Activated T-helper 1 cell treated with Interleukin-2 at 50 U/mL for 16 hours (primary cell): ENCODE results near the gene LRRC45.
"Not testable (repeated sequence)": the region's sequence is repeated elsewhere in the genome, so short reads cannot be mapped to it uniquely, and the experiment has no call there.

Experiments
- DNase-seq: peaks from one replicate; pipeline ENCODE4 v3.0.0-alpha.2; 2020; ENCODE audit warnings: low read depth

Gene LRRC45

GRCh38 chr17:82022981-82023446 lies at the start of gene LRRC45:
Gene LRRC45 (plus strand): TSS chr17:82023305. CDS start chr17:82023644, 339 bp downstream.
- peak; percentile 100 for DNase-seq

GRCh38 chr17:81973432-81973831 lies 49.7 kb upstream of the LRRC45 start:
- DNase-seq, result no peak

GRCh38 chr17:81976332-81977210 lies 46.5 kb upstream of the LRRC45 start:
- no peak for DNase-seq

- peak; percentile 89 for DNase-seq
These were observed 45.8 kb upstream of the LRRC45 start, which contains the start of gene ASPSCR1 for GRCh38 chr17:81977211-81977808. Gene ASPSCR1 (plus strand): TSS chr17:81977629. CDS start chr17:81977647, 18 bp downstream.

GRCh38 chr17:81978524-81979298 lies 44.4 kb upstream of the LRRC45 start:
- DNase-seq, result no peak

- DNase-seq, result no peak
These were observed 43.0 kb upstream of the LRRC45 start for GRCh38 chr17:81980122-81980521.

- DNase-seq, result no peak
These were observed 42.3 kb upstream of the LRRC45 start for GRCh38 chr17:81980707-81981343.

- not testable (repeated sequence) for DNase-seq
These were observed 41.6 kb upstream of the LRRC45 start for GRCh38 chr17:81981511-81981910.

- no peak for DNase-seq
These were observed 40.0 kb upstream of the LRRC45 start for GRCh38 chr17:81983011-81983638.

GRCh38 chr17:81983639-81984373 lies 39.3 kb upstream of the LRRC45 start:
- DNase-seq, result no peak

- no peak for DNase-seq
These were observed 38.2 kb upstream of the LRRC45 start for GRCh38 chr17:81984773-81985410.

- DNase-seq, result no peak
These were observed 36.5 kb upstream of the LRRC45 start for GRCh38 chr17:81986606-81987005.

GRCh38 chr17:81987161-81987770 lies 35.8 kb upstream of the LRRC45 start:
- DNase-seq, result no peak

- no peak for DNase-seq
These were observed 32.0 kb upstream of the LRRC45 start for GRCh38 chr17:81990836-81991683.

- DNase-seq, result no peak
These were observed 31.3 kb upstream of the LRRC45 start for GRCh38 chr17:81991684-81992305.

- no peak for DNase-seq
These were observed 30.6 kb upstream of the LRRC45 start for GRCh38 chr17:81992306-81993102.
